ENCODE data around the gene ADPRM. TPM values are rescaled to one million over a fixed set of nuclear protein-coding genes. Genes with fewer than 3 reads are reported as not detected.

ADPRM gene
- total RNA-seq, 1 donor from 2014 or later: 8.9 TPM

DNA sequence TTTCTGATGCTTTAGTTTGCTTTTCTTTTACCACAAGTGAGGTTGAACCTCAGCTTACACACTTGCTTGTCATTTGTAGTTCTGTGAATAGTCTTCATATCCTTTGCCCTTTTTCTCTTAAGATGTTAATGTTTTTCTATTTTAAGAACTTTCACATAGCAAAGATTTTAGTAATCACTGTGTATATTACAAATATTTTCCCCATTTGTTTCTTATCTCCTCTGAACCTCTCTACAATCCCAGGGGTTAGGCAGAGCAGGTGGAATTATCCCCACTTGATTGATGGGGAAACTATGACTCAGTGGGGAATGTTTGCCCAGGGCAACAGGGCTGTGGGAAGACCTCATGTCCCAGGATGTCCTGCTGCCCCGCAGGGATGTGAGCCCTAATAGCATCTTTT lies 28.6 kb upstream of the ADPRM start:
- no peak for DNase-seq (ENCODE audit: low spot score)
- Histone ChIP-seq H3K9me3 (ENCODE audit: low read depth) (no peaks in the 10 kb centered on the region), H3K4me1 (no peaks in the 10 kb centered on the region), H3K27ac (no peak overlapping the region), H3K79me2 (ENCODE audit: low read depth) (no peaks in the 10 kb centered on the region), H3K36me3 (no peaks in the 10 kb centered on the region), H3K9ac (no peak overlapping the region), H3K4me3 (no peak overlapping the region), H4K20me1 (ENCODE audit: low read depth) (no peaks in the 10 kb centered on the region), H3F3A (ENCODE audit: low read depth) (no peaks in the 10 kb centered on the region), H3K4me2 (no peak overlapping the region), H3K27me3 (no peaks in the 10 kb centered on the region), H2AFZ (replicated peaks) (no peak overlapping the region)
- H3K4me3 Mint-ChIP-seq: no peak overlapping the region
- no peaks in the 10 kb centered on the region for H3K9me3 Mint-ChIP-seq
- no peaks in the 10 kb centered on the region for H3K36me3 Mint-ChIP-seq
- no peaks in the 10 kb centered on the region for H3K27me3 Mint-ChIP-seq (ENCODE audit: insufficient read depth, low read depth)
- TF ChIP-seq EZH2phosphoT487 (IDR thresholded peaks at IDR 0.05): no peak
- no peak for TF ChIP-seq EZH2 (IDR thresholded peaks at IDR 0.05)
- TF ChIP-seq, protein P1, sequence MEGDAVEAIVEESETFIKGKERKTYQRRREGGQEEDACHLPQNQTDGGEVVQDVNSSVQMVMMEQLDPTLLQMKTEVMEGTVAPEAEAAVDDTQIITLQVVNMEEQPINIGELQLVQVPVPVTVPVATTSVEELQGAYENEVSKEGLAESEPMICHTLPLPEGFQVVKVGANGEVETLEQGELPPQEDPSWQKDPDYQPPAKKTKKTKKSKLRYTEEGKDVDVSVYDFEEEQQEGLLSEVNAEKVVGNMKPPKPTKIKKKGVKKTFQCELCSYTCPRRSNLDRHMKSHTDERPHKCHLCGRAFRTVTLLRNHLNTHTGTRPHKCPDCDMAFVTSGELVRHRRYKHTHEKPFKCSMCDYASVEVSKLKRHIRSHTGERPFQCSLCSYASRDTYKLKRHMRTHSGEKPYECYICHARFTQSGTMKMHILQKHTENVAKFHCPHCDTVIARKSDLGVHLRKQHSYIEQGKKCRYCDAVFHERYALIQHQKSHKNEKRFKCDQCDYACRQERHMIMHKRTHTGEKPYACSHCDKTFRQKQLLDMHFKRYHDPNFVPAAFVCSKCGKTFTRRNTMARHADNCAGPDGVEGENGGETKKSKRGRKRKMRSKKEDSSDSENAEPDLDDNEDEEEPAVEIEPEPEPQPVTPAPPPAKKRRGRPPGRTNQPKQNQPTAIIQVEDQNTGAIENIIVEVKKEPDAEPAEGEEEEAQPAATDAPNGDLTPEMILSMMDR (IDR thresholded peaks at IDR 0.05): no peak
- no peaks in the 10 kb centered on the region for H3K4me1 Mint-ChIP-seq
- H3K27ac Mint-ChIP-seq: no peak overlapping the region

DNA sequence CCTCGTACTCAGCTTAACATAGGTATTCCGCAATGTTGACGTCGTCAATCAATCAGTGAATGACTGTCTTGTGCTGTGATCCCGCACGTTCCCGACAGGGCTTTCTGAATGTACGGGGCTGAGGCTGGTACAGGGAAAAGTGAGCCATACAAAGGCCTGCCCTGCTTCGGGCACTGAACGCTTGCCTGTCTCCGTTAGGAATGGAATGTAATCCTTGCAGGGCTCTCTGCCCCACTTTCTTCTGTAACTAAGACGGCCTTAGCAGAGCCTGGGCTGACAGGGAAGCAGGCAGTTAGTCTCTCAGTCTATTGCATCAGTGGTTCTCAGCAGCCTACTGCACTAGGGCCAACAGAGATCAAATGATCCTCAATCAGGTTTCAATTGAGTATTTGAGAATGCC lies 24.1 kb upstream of the ADPRM start:
- Mint-ChIP-seq H3K27me3 (ENCODE audit: insufficient read depth, low read depth) (no peaks in the 10 kb centered on the region), H3K9me3 (no peaks in the 10 kb centered on the region), H3K4me1 (no peaks in the 10 kb centered on the region), H3K27ac (no peak overlapping the region), H3K36me3 (peaks cover 9% of the 10 kb centered on the region), H3K4me3 (no peak overlapping the region)
- TF ChIP-seq EZH2 (IDR thresholded peaks at IDR 0.05) (no peak), EZH2phosphoT487 (IDR thresholded peaks at IDR 0.05) (no peak)
- Histone ChIP-seq H3K79me2 (ENCODE audit: low read depth) (no peaks in the 10 kb centered on the region), H3K27ac (no peak overlapping the region), H4K20me1 (ENCODE audit: low read depth) (no peaks in the 10 kb centered on the region), H3K27me3 (no peaks in the 10 kb centered on the region), H3F3A (ENCODE audit: low read depth) (no peaks in the 10 kb centered on the region), H3K4me1 (no peaks in the 10 kb centered on the region), H3K9me3 (ENCODE audit: low read depth) (no peaks in the 10 kb centered on the region), H3K9ac (no peak overlapping the region), H2AFZ (replicated peaks) (no peak overlapping the region), H3K4me3 (no peak overlapping the region), H3K36me3 (no peaks in the 10 kb centered on the region), H3K4me2 (no peak overlapping the region)
- DNase-seq (ENCODE audit: low spot score): peak; percentile 8

- H3K27me3 Mint-ChIP-seq (ENCODE audit: insufficient read depth, low read depth): no peaks in the 10 kb centered on the region
- Histone ChIP-seq H2AFZ (replicated peaks) (no peak overlapping the region), H3K27ac (no peak overlapping the region), H4K20me1 (ENCODE audit: low read depth) (no peaks in the 10 kb centered on the region), H3K4me1 (no peaks in the 10 kb centered on the region), H3K36me3 (no peaks in the 10 kb centered on the region), H3F3A (ENCODE audit: low read depth) (no peaks in the 10 kb centered on the region), H3K9me3 (ENCODE audit: low read depth) (no peaks in the 10 kb centered on the region), H3K79me2 (ENCODE audit: low read depth) (no peaks in the 10 kb centered on the region), H3K4me2 (no peak overlapping the region), H3K27me3 (no peaks in the 10 kb centered on the region), H3K4me3 (no peak overlapping the region), H3K9ac (no peak overlapping the region)
- TF ChIP-seq, protein P1 (IDR thresholded peaks at IDR 0.05): no peak
- TF ChIP-seq EZH2phosphoT487 (IDR thresholded peaks at IDR 0.05): no peak
- no peak for TF ChIP-seq EZH2 (IDR thresholded peaks at IDR 0.05)
- peaks cover 11% of the 10 kb centered on the region for H3K36me3 Mint-ChIP-seq
- no peaks in the 10 kb centered on the region for H3K4me1 Mint-ChIP-seq
- no peaks in the 10 kb centered on the region for H3K9me3 Mint-ChIP-seq
- no peak for DNase-seq (ENCODE audit: low spot score)
- no peak overlapping the region for H3K4me3 Mint-ChIP-seq
- H3K27ac Mint-ChIP-seq: no peak overlapping the region
Observed at GRCh38 chr17:10674704-10675103, 22.7 kb upstream of the ADPRM start.

DNA sequence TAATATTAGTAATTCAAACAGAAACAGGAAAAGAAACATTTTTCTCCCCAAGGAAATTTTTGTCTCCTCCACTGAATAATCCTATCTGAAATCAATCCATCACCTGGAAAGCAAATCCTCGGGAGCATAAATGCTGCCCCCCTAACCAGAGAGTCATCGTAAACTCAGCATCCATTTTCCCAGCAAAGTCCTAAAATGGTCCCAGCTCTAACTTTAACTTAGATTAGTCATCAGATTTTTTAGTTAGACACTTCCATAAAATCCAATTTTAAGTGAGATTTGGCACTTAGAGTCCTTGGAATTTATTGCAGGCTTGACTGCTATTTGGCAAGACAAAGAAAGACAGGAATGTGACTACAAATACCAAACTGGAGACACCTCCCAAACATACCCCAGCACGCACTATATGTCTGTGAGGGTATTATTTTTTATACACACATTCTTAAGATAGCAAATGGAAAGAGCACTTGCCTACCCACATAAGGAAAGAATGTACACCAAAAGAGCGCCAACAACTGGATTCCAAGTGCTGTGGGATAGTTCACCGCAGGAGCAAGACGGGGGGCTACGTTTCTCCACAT lies 15.4 kb upstream of the ADPRM start:
- Histone ChIP-seq H3K9ac (no peak overlapping the region), H3K27ac (no peak overlapping the region), H2AFZ (replicated peaks) (no peak overlapping the region), H3K9me3 (ENCODE audit: low read depth) (no peaks in the 10 kb centered on the region), H4K20me1 (ENCODE audit: low read depth) (peaks cover 3% of the 10 kb centered on the region), H3K4me1 (no peaks in the 10 kb centered on the region), H3F3A (ENCODE audit: low read depth) (peaks cover 3% of the 10 kb centered on the region), H3K27me3 (no peaks in the 10 kb centered on the region), H3K4me3 (no peak overlapping the region), H3K36me3 (peaks cover 5% of the 10 kb centered on the region), H3K79me2 (ENCODE audit: low read depth) (peaks cover 6% of the 10 kb centered on the region), H3K4me2 (no peak overlapping the region)
- no peak for DNase-seq (ENCODE audit: low spot score)
- peaks cover 18% of the 10 kb centered on the region for H3K36me3 Mint-ChIP-seq
- no peak for TF ChIP-seq EZH2phosphoT487 (IDR thresholded peaks at IDR 0.05)
- no peaks in the 10 kb centered on the region for H3K9me3 Mint-ChIP-seq
- H3K4me3 Mint-ChIP-seq: no peak overlapping the region
- no peaks in the 10 kb centered on the region for H3K27me3 Mint-ChIP-seq (ENCODE audit: insufficient read depth, low read depth)
- H3K4me1 Mint-ChIP-seq: no peaks in the 10 kb centered on the region
- no peak overlapping the region for H3K27ac Mint-ChIP-seq

All from neural progenitor cell (in vitro differentiated cells).